Myocyte (in vitro differentiated cells): ENCODE measurements around the gene NFKBIL1. TPM values are rescaled to one million over a fixed set of nuclear protein-coding genes. Genes with fewer than 3 reads are reported as not detected.
A peak's percentile ranks its signal among the peaks of the same experiment; 100 is the strongest.

Source experiments
- DNase-seq: peaks from one replicate; pipeline ENCODE4 v3.0.0-alpha.2; 2012; ENCODE audit warnings: low read depth
- total RNA-seq: library from RNA; depleted of rRNA; stranded (reverse); fragments of >200 nt; gene quantifications from 2 replicates; pipeline ENCODE4 v1.2.3, GENCODE V29; 2014

NFKBIL1 gene
- total RNA-seq, 1 donor from 2014 or later: 28.3 TPM

DNA sequence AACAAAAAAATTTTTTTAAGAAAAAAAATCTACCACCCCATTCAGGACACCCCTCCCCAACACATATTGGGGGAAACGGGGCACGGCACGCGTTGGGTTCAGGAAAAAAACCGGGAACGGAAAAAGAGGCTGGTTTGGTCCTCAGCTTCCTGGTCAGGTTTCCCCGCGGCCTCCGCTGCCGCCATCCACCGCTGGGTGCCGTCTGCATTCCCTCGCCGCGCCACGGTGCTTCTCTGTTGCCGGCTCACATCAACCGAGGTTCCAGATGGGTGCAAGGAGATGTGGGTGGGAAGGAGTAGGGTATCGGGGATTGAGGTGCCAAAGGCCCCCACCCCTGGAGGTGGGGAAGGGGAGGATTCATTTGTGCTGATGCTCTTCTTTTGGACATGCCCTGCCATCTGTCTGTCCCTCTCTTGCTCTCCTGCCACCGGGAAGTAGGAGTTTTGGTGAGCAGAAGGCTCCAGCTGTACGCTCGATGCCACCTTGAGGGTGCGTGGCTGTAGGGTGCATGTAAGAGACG lies 12.8 kb upstream of the NFKBIL1 start:
- DNase-seq: no peak

DNA sequence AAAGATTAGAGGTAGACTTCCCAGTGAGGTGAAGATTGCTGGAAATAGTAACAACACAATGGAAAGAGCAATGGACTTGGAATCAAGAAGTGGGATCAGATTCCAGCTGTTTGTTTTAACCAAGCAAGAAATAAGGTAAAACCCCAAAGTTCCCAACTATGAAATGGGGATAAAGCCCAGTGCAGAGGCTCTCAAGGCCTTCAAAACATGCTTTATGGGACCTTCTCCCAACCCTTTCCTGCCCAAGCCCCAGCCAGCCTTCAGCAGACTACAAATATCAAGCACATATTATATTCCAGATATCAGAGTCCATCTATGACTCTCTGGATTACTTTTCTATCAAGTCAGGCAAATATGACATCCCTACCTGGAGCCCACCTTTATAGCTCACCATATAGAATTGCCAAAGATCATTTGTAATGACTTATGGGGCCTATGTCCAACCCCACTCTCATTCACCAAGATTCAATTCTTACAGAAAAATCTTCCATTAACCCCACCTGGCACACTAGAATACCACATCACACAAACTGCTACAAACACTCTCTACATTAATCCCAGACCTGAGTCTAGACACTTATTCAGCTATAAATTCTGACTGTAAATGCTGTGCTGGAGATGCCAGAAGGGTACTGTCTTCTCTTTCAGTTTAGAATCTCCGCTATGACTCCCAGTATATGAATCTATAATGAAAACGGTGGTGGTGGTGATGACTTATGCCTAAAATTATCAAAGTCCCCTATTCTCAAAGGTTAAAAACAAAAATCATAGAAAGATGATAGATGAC lies 11.7 kb upstream of the NFKBIL1 start:
- DNase-seq: no peak

DNA sequence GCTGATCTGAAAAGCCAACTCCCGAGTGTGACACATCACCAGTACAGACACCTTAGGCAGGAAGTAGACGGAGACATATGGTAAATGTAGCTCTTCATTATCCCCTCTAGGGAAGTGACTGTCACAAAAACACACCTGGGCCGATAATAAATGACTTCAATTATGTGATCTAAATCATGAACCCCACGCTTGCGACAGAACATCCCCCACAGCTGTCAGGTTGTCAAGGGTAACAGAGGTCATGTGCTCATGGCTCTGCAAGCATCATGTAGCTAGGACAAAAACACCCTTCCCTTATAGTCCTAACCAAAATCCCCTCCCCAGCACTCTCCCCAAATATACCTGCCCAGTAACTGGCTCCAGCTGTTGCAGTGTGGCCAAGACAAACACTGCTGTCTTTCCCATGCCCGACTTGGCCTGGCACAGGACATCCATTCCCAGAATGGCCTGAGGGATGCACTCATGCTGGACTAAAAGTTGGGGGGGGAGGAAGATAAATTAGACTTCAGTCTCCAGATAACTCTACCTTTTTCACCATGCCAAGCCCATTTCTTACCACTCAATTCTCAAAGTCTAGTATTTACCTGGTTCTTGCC lies 8.5 kb upstream of the NFKBIL1 start:
- DNase-seq: no peak

DNA sequence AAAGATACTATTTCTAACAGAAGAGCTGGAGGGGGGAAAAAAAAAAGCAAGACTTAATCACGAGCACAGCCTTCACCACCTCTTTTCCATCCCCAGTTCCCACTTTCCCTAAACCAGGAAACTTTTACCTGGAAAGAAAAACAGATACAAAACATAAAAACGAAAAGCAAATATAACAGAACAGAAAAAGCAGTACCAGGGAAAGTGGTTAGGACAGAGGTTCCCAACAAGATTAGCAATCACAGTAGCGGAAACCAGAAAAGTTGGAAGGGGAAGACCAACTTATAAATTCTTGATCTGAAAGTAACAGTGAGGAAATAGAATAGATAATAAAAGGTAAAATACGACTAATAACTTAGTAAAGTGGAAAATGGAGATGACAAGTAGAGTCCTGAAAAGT lies 6.8 kb upstream of the NFKBIL1 start:
- no peak for DNase-seq

DNA sequence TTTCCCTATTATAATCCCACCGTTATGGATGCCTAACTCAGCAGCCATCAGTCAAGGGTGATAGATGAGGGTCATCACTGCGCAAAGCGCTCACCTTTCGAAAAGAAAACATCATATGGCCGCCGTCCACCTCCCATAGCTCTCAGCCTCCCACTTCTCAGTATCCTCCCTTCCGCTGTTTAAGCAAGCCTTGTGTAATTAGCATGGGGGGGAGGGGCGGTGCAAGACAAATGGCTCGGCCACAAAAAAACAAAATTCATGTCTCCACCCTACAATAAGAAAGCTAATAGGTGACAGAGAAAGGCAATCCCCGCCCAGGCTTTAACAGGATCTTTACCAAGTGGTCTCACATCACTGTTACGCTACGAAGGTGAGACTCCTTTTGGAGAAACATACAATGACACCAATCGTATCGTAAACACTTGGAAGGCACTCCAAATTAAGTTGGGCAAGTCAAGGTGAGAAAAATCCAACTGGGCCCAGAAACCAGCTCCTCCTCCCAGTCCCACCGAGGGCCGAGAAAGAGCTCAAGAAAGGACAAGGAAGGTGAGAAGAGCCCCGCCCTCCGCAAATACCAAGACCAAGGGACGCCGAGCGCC lies 6.2 kb upstream of the NFKBIL1 start:
- DNase-seq: peak; percentile 39

DNA sequence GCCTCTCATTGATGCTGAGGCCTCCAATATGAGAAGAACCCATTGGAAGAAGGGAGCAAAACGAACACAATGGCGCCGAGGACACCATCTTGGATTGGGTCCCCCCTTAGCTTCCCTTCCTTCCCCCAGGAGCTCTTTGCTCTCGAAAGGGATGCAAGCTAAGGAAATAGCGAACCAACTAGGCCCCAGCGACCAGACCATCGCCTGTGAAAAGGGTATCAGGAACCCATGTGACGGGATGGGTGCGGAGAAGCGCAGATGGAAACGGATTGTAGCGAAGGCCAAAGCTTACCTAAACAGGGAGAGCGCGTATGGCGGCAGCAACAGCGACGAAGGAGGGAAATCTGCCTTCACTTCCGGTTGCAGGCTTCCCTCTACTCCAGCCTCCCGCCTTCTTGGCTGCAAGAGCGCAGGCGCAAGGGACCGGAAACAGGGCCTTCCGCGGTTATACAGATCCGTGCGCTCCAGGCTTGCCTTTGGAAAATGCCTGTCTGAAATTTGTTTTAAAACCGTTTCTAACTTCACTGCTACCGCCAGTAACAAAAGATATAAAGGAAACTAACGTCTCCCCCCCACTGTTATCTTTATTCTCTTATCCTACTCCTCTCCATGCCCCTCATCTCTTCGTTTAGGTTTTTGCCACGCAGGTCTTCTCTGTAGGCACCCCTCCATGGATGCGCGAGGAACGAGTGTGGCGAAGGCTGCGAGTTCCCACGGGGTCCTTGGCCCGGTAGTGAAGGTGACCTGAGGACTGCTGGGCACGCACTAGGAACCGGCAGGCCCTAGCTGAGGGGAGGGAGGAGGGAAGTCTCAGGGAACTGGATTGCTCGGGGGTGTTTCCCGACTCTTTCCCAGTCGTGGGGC lies 5.5 kb upstream of the NFKBIL1 start, which contains the start of gene DDX39B:
DDX39B (minus strand) TSS at position 346 of the 864 bp plus-strand sequence. CDS start 1,471 bp downstream, outside the sequence.
- peak; percentile 98 for DNase-seq

DNA sequence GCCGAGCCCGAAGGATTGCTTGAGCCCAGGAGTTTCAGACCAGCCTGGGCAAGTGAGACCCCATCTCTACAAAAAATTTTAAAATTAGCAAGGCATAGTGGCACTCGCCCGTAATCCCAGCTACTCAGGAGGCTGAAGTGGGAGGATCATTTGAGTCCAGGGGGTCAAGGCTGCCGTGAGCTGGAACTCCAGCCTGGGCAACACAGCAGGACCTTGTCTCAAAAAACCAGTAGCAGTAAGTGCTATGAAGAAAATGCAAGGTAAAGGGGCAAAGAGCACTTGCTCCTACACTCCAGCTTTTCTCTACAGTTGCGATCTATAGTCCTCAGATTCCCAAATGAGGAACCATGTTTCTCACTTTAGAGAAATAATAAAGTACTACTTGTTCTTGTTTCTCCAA lies 3.8 kb upstream of the NFKBIL1 start:
- no peak for DNase-seq

DNA sequence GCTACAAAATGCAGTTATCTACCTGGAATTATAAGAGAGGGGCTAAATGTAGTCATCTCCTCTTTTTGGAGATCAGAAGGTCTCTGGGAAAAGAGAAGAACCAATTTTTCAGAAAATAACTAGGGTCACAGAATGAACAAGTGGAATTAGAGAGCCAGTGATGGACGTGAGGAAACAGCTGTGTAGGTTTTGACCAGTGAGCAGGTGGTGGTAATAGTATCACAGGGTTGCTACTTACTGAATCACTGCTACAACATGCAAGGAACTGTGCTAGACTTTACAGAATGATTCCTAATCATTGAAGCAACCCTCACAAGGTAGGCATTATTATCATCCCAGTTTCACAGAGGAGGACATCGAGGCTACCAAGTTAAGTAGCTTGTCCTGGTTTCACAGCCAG lies 2.7 kb upstream of the NFKBIL1 start:
- peak; percentile 71 for DNase-seq

DNA sequence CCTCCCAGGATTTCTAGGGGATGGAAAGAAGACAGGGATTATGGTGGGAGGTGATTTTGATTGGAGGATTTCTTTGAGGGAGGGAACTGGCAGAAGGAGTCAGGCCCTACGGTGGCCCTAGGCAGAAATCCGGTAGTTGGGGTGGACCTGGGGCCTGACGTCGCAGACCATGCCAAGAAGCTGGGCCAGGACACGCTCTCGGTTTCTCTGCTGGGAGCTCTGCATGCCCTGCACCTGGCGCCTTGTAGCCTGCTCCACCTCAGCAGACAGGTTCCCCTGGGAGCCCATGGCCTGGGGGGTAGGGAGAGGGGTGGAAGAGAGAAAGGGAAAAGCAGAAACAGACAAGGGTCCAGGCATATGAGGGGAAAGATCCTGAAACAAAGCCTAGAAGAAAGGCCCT lies 2.1 kb upstream of the NFKBIL1 start:
- no peak for DNase-seq

DNA sequence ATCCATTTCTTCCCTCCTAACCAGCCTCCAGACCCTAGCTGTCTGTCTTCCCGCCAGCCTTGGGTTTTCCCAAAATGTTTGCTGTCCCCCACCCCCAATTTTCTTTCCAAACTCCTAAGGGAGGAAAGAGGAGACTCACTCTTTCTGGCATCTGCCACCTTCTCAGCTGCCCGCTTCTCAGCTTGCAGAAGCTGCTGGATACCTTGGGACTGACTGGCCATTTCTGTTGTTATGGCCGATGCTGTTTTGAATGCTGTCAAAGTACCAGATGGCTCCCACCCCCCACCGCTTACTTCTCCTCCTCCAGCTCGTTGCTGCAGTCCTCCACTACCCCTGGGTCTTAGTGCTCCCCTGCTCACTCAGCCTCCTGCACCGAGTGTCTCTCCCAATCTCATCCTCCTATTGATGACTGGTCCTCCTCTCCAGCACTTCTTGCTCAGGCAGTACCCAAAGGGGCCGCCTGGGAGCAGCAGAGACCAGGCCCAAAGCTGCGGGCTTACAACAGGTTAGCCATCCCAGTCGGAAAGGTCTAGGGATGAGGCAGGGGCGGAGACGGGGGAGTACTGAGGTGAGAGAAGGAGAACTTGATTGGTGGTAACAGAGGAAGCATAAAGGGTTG lies 960 bp upstream of the NFKBIL1 start, which contains the start of gene ATP6V1G2:
ATP6V1G2 (minus strand) TSS at position 270 of the 619 bp plus-strand sequence; CDS start at position 221, 49 bp downstream.
- peak; percentile 89 for DNase-seq

DNA sequence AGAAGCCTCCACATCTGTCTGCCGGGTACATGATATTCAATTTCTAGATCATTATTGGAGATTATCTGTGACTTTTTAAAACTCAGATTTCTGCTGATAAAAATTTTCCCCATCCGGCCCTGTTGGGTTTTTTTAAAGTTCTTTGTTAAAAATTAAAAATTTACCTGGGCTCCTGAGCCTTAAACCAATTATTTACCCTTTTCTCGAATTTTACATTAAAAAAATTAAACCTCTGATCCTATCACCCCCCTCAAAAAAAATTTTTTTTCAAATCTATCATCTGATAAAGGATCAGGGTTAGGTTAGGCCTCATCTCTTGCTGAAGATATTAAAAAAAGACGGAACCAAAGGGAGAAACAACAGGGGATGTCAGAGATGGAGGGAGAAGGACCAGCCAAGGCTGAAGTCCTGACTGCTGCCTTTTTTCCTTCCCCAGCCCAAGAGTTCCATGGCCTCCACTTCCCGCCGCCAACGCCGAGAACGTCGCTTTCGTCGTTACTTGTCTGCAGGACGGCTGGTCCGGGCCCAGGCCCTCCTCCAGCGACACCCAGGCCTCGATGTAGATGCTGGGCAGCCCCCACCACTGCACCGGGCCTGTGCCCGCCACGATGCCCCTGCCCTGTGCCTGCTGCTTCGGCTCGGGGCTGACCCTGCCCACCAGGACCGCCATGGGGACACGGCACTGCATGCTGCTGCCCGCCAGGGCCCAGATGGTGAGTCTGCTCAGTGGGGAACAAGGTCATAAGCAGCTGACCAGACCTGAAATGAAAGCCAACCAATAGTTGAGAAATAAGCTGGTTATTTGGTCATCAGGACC lies 527 bp downstream of the NFKBIL1 start:
- DNase-seq: no peak

DNA sequence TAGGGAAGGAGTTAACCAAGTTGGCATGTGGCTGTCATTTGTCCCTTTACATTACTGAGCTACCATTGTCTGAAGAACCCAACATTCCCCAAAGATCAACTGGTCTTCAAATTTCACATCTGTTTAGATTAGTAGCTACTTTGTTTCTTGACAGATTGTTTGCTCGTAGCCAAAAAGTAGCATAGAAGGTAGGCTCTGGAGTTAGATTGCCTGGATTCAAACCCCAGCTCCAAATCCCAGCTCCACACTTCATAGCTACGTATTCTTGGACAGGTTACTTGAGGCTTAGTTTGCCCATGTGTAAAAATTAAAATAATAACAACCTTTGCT lies 1.1 kb downstream of the NFKBIL1 start:
- DNase-seq: no peak

DNA sequence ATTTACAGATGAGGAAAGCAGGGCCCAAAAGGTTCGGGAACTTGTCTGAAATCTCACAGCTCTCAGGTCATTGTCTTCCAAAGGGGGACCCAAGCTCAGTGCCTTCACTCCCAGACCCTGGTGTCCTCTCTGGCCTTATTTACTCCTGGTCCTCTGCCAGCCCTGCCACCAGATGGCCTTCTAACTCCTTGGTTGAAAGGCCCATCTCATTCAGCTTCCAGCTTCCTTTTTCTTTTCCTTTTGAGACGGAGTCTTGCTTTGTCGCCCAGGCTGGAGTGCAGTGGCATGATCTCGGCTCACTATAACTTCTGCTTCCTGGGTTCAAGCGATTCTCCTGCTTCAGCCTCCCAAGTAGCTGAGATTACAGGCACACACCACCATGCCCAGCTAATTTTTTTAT lies 4.0 kb downstream of the NFKBIL1 start:
- peak; percentile 52 for DNase-seq

DNA sequence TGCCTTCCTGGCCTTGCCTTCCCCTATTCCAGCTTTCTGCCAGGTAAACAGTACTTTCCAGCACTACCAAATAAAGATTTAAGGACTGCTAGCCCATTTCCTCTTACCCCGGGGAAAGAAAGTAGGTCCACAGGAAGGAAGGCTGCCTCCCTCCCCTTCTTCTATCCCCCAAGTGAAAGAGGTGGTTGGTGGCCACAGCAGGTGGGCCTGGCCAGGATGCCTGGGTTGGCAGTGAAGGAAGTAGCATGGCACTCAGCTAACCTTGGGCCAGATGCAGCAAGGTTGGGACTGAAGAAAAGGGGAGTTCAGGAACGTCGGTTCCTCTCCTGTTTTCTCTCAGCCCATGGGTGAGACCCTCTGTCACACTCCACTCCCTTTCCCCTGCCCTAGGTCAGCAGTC lies 8.9 kb downstream of the NFKBIL1 start:
- DNase-seq: no peak

DNA sequence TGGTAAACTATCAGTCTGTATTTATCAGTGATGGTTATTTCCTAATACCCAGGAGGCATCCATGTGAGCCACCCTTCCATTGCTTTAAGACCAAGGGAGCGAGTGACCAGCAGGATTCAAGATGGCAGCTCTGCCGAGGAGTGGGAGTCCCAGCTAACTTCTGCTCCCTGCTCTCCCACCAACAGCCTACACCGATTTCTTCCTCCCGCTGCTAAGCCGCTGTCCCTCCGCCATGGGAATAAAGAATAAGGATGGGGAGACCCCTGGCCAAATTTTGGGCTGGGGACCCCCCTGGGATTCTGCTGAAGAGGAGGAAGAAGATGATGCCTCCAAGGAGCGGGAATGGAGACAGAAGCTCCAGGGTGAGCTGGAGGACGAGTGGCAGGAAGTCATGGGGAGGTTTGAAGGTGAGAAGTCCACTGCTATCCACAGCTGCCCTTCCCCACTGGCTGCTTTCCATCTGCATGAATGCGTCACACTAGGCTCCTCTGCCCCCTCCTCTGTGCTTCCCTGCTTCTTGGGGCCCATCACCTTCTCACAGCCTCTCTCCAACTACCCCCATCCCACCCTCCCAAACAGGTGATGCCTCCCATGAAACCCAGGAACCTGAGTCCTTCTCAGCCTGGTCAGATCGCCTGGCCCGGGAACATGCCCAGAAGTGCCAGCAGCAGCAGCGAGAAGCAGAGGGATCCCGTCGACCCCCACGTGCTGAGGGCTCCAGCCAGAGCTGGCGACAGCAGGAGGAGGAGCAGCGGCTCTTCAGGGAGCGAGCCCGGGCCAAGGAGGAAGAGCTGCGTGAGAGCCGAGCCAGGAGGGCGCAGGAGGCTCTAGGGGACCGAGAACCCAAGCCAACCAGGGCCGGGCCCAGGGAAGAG lies 10.3 kb downstream of the NFKBIL1 start:
- no peak for DNase-seq

DNA sequence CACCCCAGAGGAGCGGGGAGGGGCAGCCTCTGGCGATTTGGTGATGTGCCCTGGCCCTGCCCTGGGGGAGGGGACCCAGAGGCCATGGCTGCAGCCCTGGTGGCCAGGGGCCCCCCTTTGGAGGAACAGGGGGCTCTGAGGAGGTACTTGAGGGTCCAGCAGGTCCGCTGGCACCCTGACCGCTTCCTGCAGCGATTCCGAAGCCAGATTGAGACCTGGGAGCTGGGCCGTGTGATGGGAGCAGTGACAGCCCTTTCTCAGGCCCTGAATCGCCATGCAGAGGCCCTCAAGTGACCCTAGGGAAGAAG lies 10.9 kb downstream of the NFKBIL1 start:
- no peak for DNase-seq

DNA sequence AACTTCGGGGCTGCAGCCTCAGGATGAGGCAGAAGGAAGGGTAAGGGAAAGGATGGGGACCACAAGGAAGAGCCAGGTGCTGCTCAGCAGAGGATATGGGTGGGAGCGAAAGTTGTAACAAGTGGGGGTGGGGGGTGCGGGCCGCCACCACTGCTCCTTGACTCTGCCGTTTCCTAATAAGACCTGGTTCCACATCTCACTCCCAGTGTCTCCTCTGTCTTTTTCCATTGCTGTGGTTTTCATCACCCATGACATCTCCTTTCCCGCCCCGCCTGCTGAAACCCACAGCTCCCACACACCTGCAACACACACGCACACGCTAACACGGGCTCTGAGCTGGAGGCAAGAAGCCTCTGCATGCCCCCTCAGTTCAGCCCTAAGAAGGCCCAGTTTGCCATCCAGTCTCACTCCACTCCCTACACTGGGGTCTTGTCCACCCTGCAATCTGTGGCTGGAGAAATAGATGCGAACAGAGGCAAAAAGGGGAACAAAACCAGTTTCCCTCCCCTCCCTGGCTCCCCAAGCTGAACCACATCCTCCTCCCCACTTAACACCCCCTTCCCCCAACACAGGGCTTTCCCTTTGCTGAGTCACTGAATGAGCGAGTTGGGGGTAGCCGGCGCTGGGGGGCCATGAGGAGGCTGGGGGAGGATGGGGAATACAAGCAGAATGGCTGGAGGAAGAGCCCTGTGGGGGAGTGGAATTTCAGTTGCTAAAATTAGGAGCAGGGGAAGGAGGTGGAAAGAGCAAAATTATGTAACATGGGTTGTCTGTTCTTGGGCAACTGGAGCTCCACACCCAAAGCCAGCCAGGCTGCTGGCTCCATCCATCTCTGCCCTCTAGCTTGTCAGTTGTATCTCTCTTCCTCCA lies 11.5 kb downstream of the NFKBIL1 start:
- DNase-seq: peak; percentile 55

DNA sequence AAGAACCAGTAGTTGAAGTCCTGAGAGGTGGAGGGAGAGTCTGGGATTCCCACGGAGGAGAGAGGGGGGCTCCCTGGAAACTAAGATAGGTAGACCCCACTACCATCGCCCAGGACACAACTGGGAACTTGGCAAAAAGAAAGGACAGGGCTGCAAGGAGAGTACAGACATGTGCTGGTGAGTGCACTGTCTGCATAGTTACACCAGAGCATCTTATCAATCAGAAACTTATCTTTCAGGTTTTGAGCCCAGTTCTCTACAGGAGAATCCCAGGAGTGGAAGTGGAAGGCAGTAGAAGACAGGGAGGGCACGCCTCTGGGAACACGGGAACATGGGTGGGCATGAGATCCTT lies 12.2 kb downstream of the NFKBIL1 start:
- no peak for DNase-seq
